ENCODE measurements around the gene FXYD4.

Gene FXYD4

GRCh38 chr10:43396061-43396927 lies 24.9 kb downstream of the FXYD4 start:
- peak; percentile 61 for DNase-seq (ENCODE audit: low read depth)

- DNase-seq (ENCODE audit: low read depth) = peak; percentile 68
Measured at GRCh38 chr10:43396928-43397624, 25.6 kb downstream of the FXYD4 start.

GRCh38 chr10:43398939-43399319 lies 27.5 kb downstream of the FXYD4 start:
- DNase-seq (ENCODE audit: low read depth) = peak; percentile 14

GRCh38 chr10:43399320-43400310 lies 28.2 kb downstream of the FXYD4 start:
- peak; percentile 93 for DNase-seq (ENCODE audit: low read depth)

GRCh38 chr10:43401627-43402026 lies 30.2 kb downstream of the FXYD4 start:
- no peak for DNase-seq (ENCODE audit: low read depth)

- peak; percentile 28 for DNase-seq (ENCODE audit: low read depth)
Measured at GRCh38 chr10:43402176-43402575, 30.7 kb downstream of the FXYD4 start.

- no peak for DNase-seq (ENCODE audit: low read depth)
Measured at GRCh38 chr10:43402880-43403452, 31.5 kb downstream of the FXYD4 start.

- DNase-seq (ENCODE audit: low read depth) = no peak
Measured at GRCh38 chr10:43403911-43404703, 32.7 kb downstream of the FXYD4 start.

GRCh38 chr10:43404704-43405084 lies 33.3 kb downstream of the FXYD4 start:
- no peak for DNase-seq (ENCODE audit: low read depth)

GRCh38 chr10:43407148-43407575 lies 35.7 kb downstream of the FXYD4 start:
- DNase-seq (ENCODE audit: low read depth) = peak; percentile 26

GRCh38 chr10:43407576-43408330 lies 36.3 kb downstream of the FXYD4 start:
- peak; percentile 88 for DNase-seq (ENCODE audit: low read depth)

GRCh38 chr10:43408331-43408709 lies 36.9 kb downstream of the FXYD4 start:
- no peak for DNase-seq (ENCODE audit: low read depth)

GRCh38 chr10:43408710-43409384 lies 37.4 kb downstream of the FXYD4 start, which contains the start of gene HNRNPF:
Gene HNRNPF (minus strand): TSS chr10:43409186. CDS start chr10:43387884, 21,302 bp downstream.
- DNase-seq (ENCODE audit: low read depth) = peak; percentile 92

GRCh38 chr10:43409385-43410109 lies 38.1 kb downstream of the FXYD4 start:
- DNase-seq (ENCODE audit: low read depth) = no peak

- no peak for DNase-seq (ENCODE audit: low read depth)
Measured at GRCh38 chr10:43410345-43410744, 38.9 kb downstream of the FXYD4 start.

GRCh38 chr10:43411536-43411935 lies 40.1 kb downstream of the FXYD4 start:
- DNase-seq (ENCODE audit: low read depth) = no peak

GRCh38 chr10:43415544-43415943 lies 44.1 kb downstream of the FXYD4 start:
- DNase-seq (ENCODE audit: low read depth) = no peak

GRCh38 chr10:43417950-43418768 lies 46.7 kb downstream of the FXYD4 start:
- no peak for DNase-seq (ENCODE audit: low read depth)

Measured in amniotic epithelial cell (primary cell).